ENCODE measurements around the gene TAS2R42. TPM values are rescaled to one million over a fixed set of nuclear protein-coding genes. Genes with fewer than 3 reads are reported as not detected.
A peak's percentile ranks its signal among the peaks of the same experiment; 100 is the strongest.

The TAS2R42 gene
- total RNA-seq, 2 experiments from 2014 or later = not detected

GRCh38 chr12:11171145-11171968 lies 15.4 kb downstream of the TAS2R42 start, which contains the start of gene SMIM10L1:
Gene SMIM10L1 (plus strand): TSS chr12:11171194. CDS start chr12:11171357, 163 bp downstream.
- DNase-seq = peak; percentile 93
- ChIA-PET POLR2A (interaction anchor here (0.8 to 1.3 kb wide), 5 partner anchors 16 to 558 kb away, joined by 3 to 4 read pairs (median 3); partner anchors contain the start of gene MAGOHB), CTCF (interaction anchor here (0.7 to 2.6 kb wide), 8 partner anchors 10 to 984 kb away, joined by 3 to 10 read pairs (median 3); no protein-coding TSS in a partner anchor)
- Mint-ChIP-seq H3K9me3 (no peaks in the 10 kb centered on the region), H3K27me3 (no peaks in the 10 kb centered on the region), H3K4me3 (peak within 1 kb of the TSS; percentile 96), H3K27ac (peak within 1 kb of the TSS; percentile 99), H3K4me1 (ENCODE audit: low read depth) (peaks cover 42% of the 10 kb centered on the region), H3K36me3 (peaks cover 23% of the 10 kb centered on the region)
- intact Hi-C loops (cut with micrococcal nuclease) = loop anchor here (1.0 to 5.0 kb wide), 5 partner anchors 189 to 958 kb away; partner anchors contain the start of gene MAGOHB

GRCh38 chr12:11170810-11171144 lies 16.0 kb downstream of the TAS2R42 start:
- peak overlapping the region; percentile 99 for H3K27ac Mint-ChIP-seq
- ChIA-PET POLR2A (interaction anchor here (0.8 to 1.3 kb wide), 3 partner anchors 16 to 34 kb away, joined by 3 to 4 read pairs (median 3); no protein-coding TSS in a partner anchor), CTCF (interaction anchor here (0.7 to 2.6 kb wide), 5 partner anchors 10 to 443 kb away, joined by 3 to 10 read pairs (median 4); no protein-coding TSS in a partner anchor)
- peak overlapping the region; percentile 96 for H3K4me3 Mint-ChIP-seq
- intact Hi-C loops (cut with micrococcal nuclease) = loop anchor here (1.0 to 5.0 kb wide), 5 partner anchors 188 to 957 kb away; partner anchors contain the start of gene MAGOHB
- no peaks in the 10 kb centered on the region for H3K27me3 Mint-ChIP-seq
- no peaks in the 10 kb centered on the region for H3K9me3 Mint-ChIP-seq
- peaks cover 48% of the 10 kb centered on the region for H3K4me1 Mint-ChIP-seq (ENCODE audit: low read depth)
- peaks cover 25% of the 10 kb centered on the region for H3K36me3 Mint-ChIP-seq
- no peak for DNase-seq

DNA sequence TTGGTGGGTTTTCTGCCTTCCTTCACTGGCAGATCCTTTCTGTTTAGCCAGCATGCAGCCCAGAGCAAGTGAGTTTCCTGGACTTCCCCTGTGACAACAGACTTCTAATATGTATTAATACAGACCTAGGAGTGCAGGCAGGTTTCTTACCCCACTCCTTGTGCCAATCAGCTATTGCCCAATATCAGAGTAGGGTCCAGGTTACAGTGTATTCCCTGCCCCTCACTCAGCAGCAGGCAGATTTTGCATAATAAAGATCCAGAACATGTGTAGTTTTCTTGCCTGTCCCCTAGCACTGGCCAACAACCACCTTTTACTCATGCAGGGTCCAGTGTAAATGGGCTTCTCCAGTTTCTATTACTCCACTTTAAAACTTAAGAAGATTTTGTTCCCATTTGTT lies 20.4 kb downstream of the TAS2R42 start:
- Mint-ChIP-seq H3K36me3 (peaks cover 33% of the 10 kb centered on the region), H3K27ac (no peak overlapping the region), H3K9me3 (no peaks in the 10 kb centered on the region), H3K4me3 (no peak overlapping the region), H3K4me1 (ENCODE audit: low read depth) (peaks cover 55% of the 10 kb centered on the region), H3K27me3 (no peaks in the 10 kb centered on the region)
- intact Hi-C loops (cut with micrococcal nuclease) = no loop called here
- DNase-seq = no peak
- ChIA-PET POLR2A (no interaction called here), CTCF (no interaction called here)

DNA sequence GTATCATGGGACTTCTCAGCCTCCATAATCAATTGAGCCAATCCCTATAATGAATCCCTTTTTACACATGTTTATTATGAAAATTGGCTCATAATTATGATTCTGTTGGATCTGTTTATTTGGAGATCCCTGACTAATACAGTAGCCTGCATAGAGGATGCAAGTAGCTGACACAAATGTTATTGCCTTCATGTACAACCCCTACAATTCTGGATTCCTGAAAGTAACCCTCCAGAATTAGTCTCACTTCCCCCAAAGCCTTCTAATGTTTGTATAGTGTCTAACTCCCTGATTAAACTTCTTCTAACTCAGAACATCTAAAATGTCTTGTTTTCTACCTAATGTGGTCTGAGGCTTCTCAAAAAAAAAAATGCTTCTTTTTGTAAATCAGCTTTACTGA lies 22.4 kb downstream of the TAS2R42 start:
- no peaks in the 10 kb centered on the region for H3K27me3 Mint-ChIP-seq
- POLR2A ChIA-PET = no interaction called here
- H3K27ac Mint-ChIP-seq = no peak overlapping the region
- intact Hi-C loops (cut with micrococcal nuclease) = no loop called here
- H3K4me3 Mint-ChIP-seq = no peak overlapping the region
- DNase-seq = no peak
- H3K36me3 Mint-ChIP-seq = peaks cover 34% of the 10 kb centered on the region
- CTCF ChIA-PET = no interaction called here
- H3K9me3 Mint-ChIP-seq = no peaks in the 10 kb centered on the region
- peaks cover 52% of the 10 kb centered on the region for H3K4me1 Mint-ChIP-seq (ENCODE audit: low read depth)

DNA sequence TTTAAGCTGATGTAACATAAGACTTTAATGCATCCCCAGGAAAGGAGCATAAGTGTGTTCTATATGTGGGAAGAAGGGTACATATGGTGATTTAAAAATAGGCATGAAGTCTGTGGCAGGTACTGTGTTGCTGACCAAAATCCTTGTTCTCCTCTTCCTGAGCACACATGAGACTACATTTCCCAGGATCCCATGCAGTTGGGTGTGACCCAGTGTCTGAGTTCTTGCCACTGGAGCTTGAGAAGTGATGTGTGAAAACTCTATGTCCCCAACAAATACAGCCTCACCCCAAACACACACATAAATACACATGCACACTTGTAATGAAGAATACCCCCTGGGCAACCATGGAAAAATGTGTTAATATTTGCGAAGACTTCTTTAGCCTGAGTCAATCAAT lies 24.2 kb downstream of the TAS2R42 start:
- Mint-ChIP-seq H3K9me3 (no peaks in the 10 kb centered on the region), H3K27ac (no peak overlapping the region), H3K27me3 (no peaks in the 10 kb centered on the region), H3K36me3 (peaks cover 31% of the 10 kb centered on the region), H3K4me1 (ENCODE audit: low read depth) (peaks cover 43% of the 10 kb centered on the region), H3K4me3 (no peak overlapping the region)
- intact Hi-C loops (cut with micrococcal nuclease) = no loop called here
- ChIA-PET CTCF (no interaction called here), POLR2A (no interaction called here)
- DNase-seq = no peak

DNA sequence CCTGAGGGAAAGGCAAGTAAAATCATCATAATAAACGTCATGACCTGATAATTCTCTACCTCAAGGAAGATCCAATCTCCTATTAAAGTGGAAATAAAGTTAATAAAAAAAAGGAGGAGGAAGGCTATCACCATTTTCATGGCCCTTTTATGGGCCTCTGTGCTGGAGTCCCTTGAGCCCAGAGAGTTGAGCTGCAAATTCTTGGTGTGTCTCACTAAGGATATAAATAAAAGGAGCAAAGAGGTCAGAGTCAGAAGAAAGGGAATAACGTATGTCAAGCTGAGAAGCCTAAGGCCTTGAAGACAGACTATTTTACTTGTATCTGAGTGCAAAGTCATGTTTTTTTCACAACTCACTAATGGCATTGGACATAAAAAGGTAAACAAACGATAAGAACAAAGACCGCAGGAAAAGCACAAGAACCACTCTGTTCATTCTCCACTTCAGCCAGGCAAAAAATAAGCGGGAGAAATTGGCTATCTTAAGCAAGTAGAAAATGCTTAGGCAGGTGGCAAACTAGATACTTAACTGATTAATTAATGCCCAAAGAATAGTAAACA lies 27.8 kb downstream of the TAS2R42 start:
- ChIA-PET POLR2A (no interaction called here), CTCF (no interaction called here)
- no peak overlapping the region for H3K4me3 Mint-ChIP-seq
- peaks cover 9% of the 10 kb centered on the region for H3K9me3 Mint-ChIP-seq
- intact Hi-C loops (cut with micrococcal nuclease) = no loop called here
- H3K27ac Mint-ChIP-seq = no peak overlapping the region
- peaks cover 34% of the 10 kb centered on the region for H3K36me3 Mint-ChIP-seq
- no peaks in the 10 kb centered on the region for H3K27me3 Mint-ChIP-seq
- H3K4me1 Mint-ChIP-seq (ENCODE audit: low read depth) = peaks cover 29% of the 10 kb centered on the region
- no peak for DNase-seq

DNA sequence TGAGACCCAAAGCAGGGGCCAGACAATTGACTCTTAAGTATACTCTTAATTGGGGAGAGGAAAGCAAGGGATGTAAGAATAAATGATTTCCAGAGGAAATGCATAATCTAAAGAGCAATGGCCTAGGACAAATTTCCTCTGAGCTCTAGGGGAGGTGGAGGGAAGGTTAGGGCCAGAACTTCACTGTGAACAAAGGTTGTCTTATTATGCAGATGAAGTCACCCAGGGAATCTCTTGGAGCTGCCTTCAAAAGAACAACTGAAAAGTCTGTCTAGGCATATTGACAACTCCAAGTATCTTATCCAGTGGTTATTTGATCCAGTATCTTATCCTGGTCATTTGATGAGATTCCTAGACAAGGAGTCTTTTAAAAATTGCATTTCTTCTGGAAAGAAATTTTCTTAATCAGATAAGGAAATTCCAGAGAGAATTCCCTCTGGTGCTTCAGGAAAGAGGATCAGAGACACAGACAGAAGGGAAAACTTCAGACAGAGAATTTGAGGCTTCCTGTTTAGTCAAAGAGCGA lies 32.3 kb downstream of the TAS2R42 start:
- Mint-ChIP-seq H3K27me3 (no peaks in the 10 kb centered on the region), H3K36me3 (peaks cover 30% of the 10 kb centered on the region), H3K27ac (no peak overlapping the region), H3K9me3 (peaks cover 18% of the 10 kb centered on the region), H3K4me1 (ENCODE audit: low read depth) (peaks cover 9% of the 10 kb centered on the region), H3K4me3 (no peak overlapping the region)
- POLR2A ChIA-PET = interaction anchor here (1.3 kb wide), 1 partner anchor 17 kb away, joined by 4 read pairs; the partner anchor contains the start of gene SMIM10L1
- CTCF ChIA-PET = no interaction called here
- DNase-seq = no peak
- intact Hi-C loops (cut with micrococcal nuclease) = no loop called here

DNA sequence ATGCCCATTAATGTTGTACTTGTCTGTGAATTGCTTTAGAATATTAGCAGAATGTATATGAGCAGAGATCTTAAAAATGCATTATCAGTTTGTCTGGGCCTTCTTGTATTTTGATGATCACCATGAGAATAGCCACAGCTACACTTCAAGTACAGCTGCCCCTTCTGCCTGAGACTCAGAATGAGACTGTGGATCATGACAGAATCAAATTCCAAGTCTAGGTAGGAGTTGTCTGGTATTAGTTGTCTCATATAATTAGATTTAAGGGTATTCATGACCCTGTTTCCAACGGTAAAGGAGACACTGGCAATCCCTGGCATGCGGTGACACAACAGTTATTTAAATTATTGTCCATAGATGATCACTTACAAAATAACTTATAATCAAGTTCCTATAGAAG lies 34.0 kb downstream of the TAS2R42 start:
- CTCF ChIA-PET = no interaction called here
- POLR2A ChIA-PET = no interaction called here
- Mint-ChIP-seq H3K27me3 (no peaks in the 10 kb centered on the region), H3K4me1 (ENCODE audit: low read depth) (peaks cover 4% of the 10 kb centered on the region), H3K9me3 (peaks cover 18% of the 10 kb centered on the region), H3K36me3 (peaks cover 25% of the 10 kb centered on the region), H3K4me3 (no peak overlapping the region), H3K27ac (no peak overlapping the region)
- intact Hi-C loops (cut with micrococcal nuclease) = no loop called here
- DNase-seq = no peak

DNA sequence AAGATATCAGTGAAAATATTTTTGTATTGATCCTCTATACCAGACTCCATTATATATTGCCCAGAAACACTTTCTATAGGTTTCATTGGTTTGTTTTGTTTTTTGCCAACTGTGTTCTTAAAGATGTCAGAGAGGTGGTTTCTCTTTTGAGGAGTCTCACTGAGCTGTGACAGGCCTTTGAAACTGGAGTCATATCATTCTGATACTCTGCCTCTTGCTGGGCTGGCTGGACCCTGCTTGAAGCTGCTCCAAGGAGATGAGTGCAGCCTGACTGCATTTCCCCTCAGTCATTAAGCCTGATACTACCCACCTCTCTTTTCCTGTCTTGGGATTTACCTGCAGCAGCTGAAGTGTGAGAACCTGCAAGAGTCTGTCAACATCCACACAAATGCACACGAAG lies 35.9 kb downstream of the TAS2R42 start:
- intact Hi-C loops (cut with micrococcal nuclease) = no loop called here
- POLR2A ChIA-PET = no interaction called here
- H3K4me3 Mint-ChIP-seq = no peak overlapping the region

DNA sequence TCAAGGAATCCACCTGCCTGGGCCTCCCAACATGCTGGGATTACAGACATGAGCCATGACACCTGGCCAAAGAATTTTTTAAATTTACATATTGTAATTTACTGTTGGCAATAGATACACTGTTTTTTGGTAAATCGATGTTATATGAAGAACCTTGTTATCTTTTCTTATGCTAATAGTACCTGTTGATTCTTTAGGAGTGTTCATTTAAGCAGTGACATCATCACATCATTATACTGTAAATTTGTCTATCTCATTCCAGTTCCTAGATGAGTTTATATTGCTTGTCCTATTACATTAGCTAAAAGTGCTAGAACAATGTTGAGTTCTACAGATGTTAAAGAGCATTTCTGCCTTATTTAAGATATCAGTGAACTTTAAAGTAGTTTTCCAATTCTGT lies 39.3 kb downstream of the TAS2R42 start:
- Mint-ChIP-seq H3K27me3 (no peaks in the 10 kb centered on the region), H3K36me3 (peaks cover 23% of the 10 kb centered on the region), H3K27ac (no peak overlapping the region)

More for the DNA sequence above, 35.9 kb downstream of the TAS2R42 start:
- H3K9me3 Mint-ChIP-seq = peaks cover 14% of the 10 kb centered on the region
- no peak overlapping the region for H3K27ac Mint-ChIP-seq
- H3K27me3 Mint-ChIP-seq = no peaks in the 10 kb centered on the region
- no peak for DNase-seq
- CTCF ChIA-PET = no interaction called here
- H3K4me1 Mint-ChIP-seq (ENCODE audit: low read depth) = peaks cover under 1% of the 10 kb centered on the region
- H3K36me3 Mint-ChIP-seq = peaks cover 16% of the 10 kb centered on the region

DNA sequence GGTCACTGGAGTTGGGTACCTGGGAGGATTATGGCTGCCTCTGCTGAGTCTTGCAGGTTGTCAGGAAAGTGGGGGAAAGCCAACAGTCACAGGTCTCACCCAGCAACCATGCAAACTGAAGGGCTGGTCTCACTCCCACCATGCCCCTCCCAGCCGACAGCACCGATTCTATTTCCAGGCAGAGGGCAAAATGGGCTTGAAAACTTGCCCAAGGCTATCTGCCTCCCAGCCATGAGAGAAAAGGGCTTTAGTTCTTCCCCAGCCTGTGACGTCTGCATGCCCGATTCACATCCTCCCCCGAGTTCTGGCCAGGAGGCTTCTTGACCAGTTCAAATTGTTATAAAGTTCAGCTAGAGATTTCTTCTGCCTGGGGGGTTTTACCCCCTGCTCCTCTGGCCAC lies 42.4 kb downstream of the TAS2R42 start:
- H3K4me3 Mint-ChIP-seq = no peak overlapping the region
- no peaks in the 10 kb centered on the region for H3K27me3 Mint-ChIP-seq
- H3K4me1 Mint-ChIP-seq (ENCODE audit: low read depth) = peaks cover 4% of the 10 kb centered on the region
- no peak overlapping the region for H3K27ac Mint-ChIP-seq
- intact Hi-C loops (cut with micrococcal nuclease) = no loop called here
- no peak for DNase-seq
- CTCF ChIA-PET = no interaction called here
- POLR2A ChIA-PET = no interaction called here
- H3K36me3 Mint-ChIP-seq = peaks cover 32% of the 10 kb centered on the region
- peaks cover 25% of the 10 kb centered on the region for H3K9me3 Mint-ChIP-seq

More for the DNA sequence above, 39.3 kb downstream of the TAS2R42 start:
- Mint-ChIP-seq H3K4me1 (ENCODE audit: low read depth) (no peaks in the 10 kb centered on the region), H3K4me3 (no peak overlapping the region), H3K9me3 (peaks cover 35% of the 10 kb centered on the region)
- no peak for DNase-seq
- ChIA-PET POLR2A (no interaction called here), CTCF (no interaction called here)
- intact Hi-C loops (cut with micrococcal nuclease) = no loop called here

DNA sequence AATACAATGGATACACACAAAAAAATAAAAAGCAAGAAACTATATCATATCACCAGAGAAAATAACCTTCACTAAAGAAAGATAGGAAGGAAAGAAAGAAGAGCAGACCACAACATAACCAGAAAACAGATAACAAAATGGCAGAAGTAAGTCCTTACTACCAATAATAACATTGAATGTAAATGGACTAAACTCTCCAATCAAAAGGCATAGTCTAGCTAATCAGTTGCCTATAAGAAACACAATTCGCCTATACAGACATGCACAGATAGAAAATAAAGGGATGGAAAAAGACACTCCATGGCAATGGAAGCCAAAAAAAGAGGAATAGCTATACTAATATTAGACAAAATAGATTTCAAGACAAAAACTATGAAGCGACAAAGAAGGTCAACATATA lies 43.4 kb downstream of the TAS2R42 start:
- DNase-seq = no peak
- ChIA-PET POLR2A (no interaction called here), CTCF (interaction anchor here (0.7 kb wide), 1 partner anchor 1523 kb away, joined by 4 read pairs; no protein-coding TSS in a partner anchor)
- Mint-ChIP-seq H3K27me3 (no peaks in the 10 kb centered on the region), H3K4me1 (ENCODE audit: low read depth) (peaks cover 4% of the 10 kb centered on the region), H3K27ac (no peak overlapping the region), H3K4me3 (no peak overlapping the region), H3K36me3 (peaks cover 32% of the 10 kb centered on the region), H3K9me3 (peaks cover 25% of the 10 kb centered on the region)
- intact Hi-C loops (cut with micrococcal nuclease) = no loop called here
